GM23248 (cell line): ENCODE measurements around the gene KRT80. TPM values are rescaled to one million over a fixed set of nuclear protein-coding genes. Genes with fewer than 3 reads are reported as not detected.

Experiments
- DNase-seq: peaks from one replicate; pipeline ENCODE4 v3.0.0-alpha.2; 2015
- H2AFZ ChIP-seq: fragments of 200-600 bp; sonication (generic); 2 replicates; pipeline ENCODE4 v1.6.1; 2016; ENCODE audit warnings: antibody characterized with exemption
- H3F3A ChIP-seq: fragments of 200-600 bp; sonication (generic); 2 replicates; pipeline ENCODE4 v1.6.1; 2016; ENCODE audit warnings: mild to moderate bottlenecking, antibody characterized with exemption, mixed run types; ENCODE audit not compliant: insufficient read depth
- H3K27ac ChIP-seq: fragments of 200-600 bp; sonication (generic); 2 replicates; pipeline ENCODE4 v1.5.1; 2016; ENCODE audit warnings: mild to moderate bottlenecking
- H3K27me3 ChIP-seq: fragments of 200-600 bp; sonication (generic); replicated peaks from 2 replicates; pipeline ENCODE4 v1.6.1; 2016; ENCODE audit warnings: mild to moderate bottlenecking; ENCODE audit not compliant: insufficient read depth
- H3K36me3 ChIP-seq: fragments of 200-600 bp; sonication (generic); 2 replicates; pipeline ENCODE4 v1.6.1; 2016; ENCODE audit warnings: low read depth, mild to moderate bottlenecking
- H3K4me1 ChIP-seq: fragments of 200-600 bp; sonication (generic); 2 replicates; pipeline ENCODE4 v1.6.1; 2016; ENCODE audit warnings: mild to moderate bottlenecking; ENCODE audit not compliant: insufficient read depth
- H3K4me2 ChIP-seq: fragments of 200-600 bp; sonication (generic); one replicate; pipeline ENCODE4 v1.6.1; 2016; ENCODE audit warnings: mild to moderate bottlenecking; ENCODE audit not compliant: unreplicated experiment
- H3K4me3 ChIP-seq: fragments of 200-600 bp; sonication (generic); 2 replicates; pipeline ENCODE4 v1.5.1; 2016; ENCODE audit warnings: mild to moderate bottlenecking
- H3K79me2 ChIP-seq: fragments of 200-600 bp; sonication (generic); 2 replicates; pipeline ENCODE4 v1.6.1; 2016; ENCODE audit warnings: mild to moderate bottlenecking; ENCODE audit not compliant: insufficient read depth
- H3K9ac ChIP-seq: fragments of 200-600 bp; sonication (generic); 2 replicates; pipeline ENCODE4 v1.6.1; 2016; ENCODE audit warnings: mild to moderate bottlenecking
- H3K9me2 ChIP-seq: fragments of 200-600 bp; sonication (generic); 2 replicates; pipeline ENCODE4 v1.6.1; 2016; ENCODE audit warnings: mixed run types, mild to moderate bottlenecking, moderate library complexity; ENCODE audit not compliant: insufficient read depth
- H3K9me3 ChIP-seq: fragments of 200-600 bp; sonication (generic); one replicate; pipeline ENCODE4 v1.6.1; 2017; ENCODE audit warnings: low read depth
- H4K20me1 ChIP-seq: fragments of 200-600 bp; sonication (generic); 2 replicates; pipeline ENCODE4 v1.6.0; 2016; ENCODE audit not compliant: insufficient read depth
- EZH2 ChIP-seq: fragments of 200-600 bp; sonication (generic); IDR thresholded peaks from 2 replicates; pipeline ENCODE4 v1.6.1; 2018; ENCODE audit warnings: antibody characterized with exemption, mild to moderate bottlenecking; ENCODE audit not compliant: insufficient read depth, poor library complexity, severe bottlenecking
- EZH2phosphoT487 ChIP-seq: fragments of 200-600 bp; sonication (generic); IDR thresholded peaks from 2 replicates; pipeline ENCODE4 v1.6.1; 2018; ENCODE audit warnings: antibody characterized with exemption, moderate library complexity, mild to moderate bottlenecking, low read depth; ENCODE audit not compliant: insufficient read depth
- WGBS, 2 experiments: methylation state at CpG; one replicate each; pipeline ENCODE4 v1.1.6; 2015 to 2017; ENCODE audit warnings: low lambda C conversion rate in 2 of 2, low coverage in 1 of 2; ENCODE audit errors: missing lambda C conversion rate in 2 of 2; 5-methylcytosine and 5-hydroxymethylcytosine counted together
- in situ Hi-C: fragments of 300-500 bp; cut with MboI; formaldehyde crosslinking; loops from 2 replicates; pipeline ENCODE4 v1.15.0; 2020
- polyA plus RNA-seq: library from polyadenylated mRNA; unstranded; fragments of >200 nt; fragmentation: Nextera tagmentation; extraction: Ambion mirVana; gene quantifications from 2 replicates; pipeline ENCODE4 v1.2.1, GENCODE V29; 2016
- total RNA-seq: library from RNA; depleted of rRNA; stranded (reverse); fragments of >200 nt; shearing (Covaris generic); gene quantifications from 2 replicates; pipeline ENCODE4 v1.2.3, GENCODE V29; 2014

The KRT80 gene
- total and polyA plus RNA-seq, 2 experiments from 2014 or later = 0.65 to 1.3 TPM

DNA sequence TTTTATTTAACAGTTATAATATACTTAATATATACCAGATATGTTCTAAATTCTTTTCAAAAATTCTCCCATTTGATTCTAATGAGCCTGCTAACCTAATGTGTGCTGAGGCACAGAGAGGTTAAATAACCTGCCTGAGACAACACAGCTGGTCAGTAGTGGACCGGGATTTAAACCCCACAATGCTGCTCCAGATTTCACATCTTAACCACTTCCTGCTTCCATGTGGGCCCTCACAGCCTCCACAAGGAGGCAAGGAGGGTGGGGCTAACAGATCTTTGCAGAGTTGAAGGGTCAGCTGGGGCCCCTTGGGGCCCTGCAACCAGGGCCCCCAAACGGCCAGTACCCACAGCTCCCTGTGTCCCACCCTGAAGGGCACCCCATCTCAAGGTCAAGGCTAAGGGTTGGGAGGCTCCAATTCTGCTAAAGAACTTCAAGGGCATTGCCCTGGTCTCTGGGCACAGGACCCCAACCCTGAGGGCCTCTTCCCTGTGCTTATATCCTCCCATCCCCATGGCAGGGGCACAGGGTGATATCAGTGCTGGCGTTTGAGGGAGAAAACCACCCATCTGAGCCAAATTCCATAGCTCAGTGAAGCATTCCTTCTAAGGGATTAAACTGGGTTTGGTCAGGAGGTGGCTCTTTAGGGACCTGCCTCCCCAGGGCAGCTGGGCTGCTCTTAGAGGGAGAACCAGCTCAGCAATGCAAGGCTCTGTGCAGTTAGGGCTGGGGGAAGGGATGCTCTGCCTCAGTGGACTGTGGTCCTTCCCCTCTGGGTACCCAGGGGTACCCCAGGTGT lies 2.2 kb downstream of the KRT80 start:
- Histone ChIP-seq H3K4me1 (peaks cover 69% of the 10 kb centered on the region), H3K27me3 (no peaks in the 10 kb centered on the region), H3K9me2 (no peaks in the 10 kb centered on the region), H3K36me3 (no peaks in the 10 kb centered on the region), H3K4me3 (no peak overlapping the region), H3K9me3 (no peaks in the 10 kb centered on the region), H3K27ac (no peak overlapping the region), H2AFZ (no peak overlapping the region), H3K9ac (no peak overlapping the region), H3F3A (peaks cover 12% of the 10 kb centered on the region; the same call in 1 of the 2 replicates), H3K79me2 (no peaks in the 10 kb centered on the region), H3K4me2 (peak overlapping the region; percentile 24), H4K20me1 (no peaks in the 10 kb centered on the region)
- TF ChIP-seq EZH2phosphoT487 = no peak
- TF ChIP-seq EZH2 = no peak
- in situ Hi-C loops = no loop called here
- peak; percentile 60 for DNase-seq
- WGBS, 2 experiments = 26 to 29% methylated on average over 3 of the region's 3 CpGs

DNA sequence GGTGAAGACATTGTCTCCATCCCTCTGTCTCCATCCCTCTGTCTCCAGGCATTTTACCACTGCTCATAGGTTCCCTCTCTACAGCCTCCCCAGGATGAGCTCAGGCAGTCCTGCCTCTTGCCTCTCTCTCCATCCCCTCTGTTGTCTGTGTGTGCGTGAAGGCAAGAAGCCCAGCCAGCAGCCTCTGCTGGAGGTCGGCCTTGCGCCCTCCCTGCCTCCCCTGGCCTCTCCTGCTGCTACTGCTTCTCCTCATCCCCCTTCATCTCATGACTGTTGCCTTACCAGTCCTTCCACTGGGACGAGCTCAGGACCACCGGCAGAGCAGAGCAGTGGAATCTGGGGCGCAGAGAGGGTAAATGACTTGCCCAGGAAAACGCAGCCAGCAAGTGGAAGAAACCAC lies 3.2 kb downstream of the KRT80 start:
- Histone ChIP-seq H3F3A (peaks cover 12% of the 10 kb centered on the region; the same call in 1 of the 2 replicates), H3K9me3 (no peaks in the 10 kb centered on the region), H4K20me1 (no peaks in the 10 kb centered on the region), H3K9ac (no peak overlapping the region), H3K9me2 (no peaks in the 10 kb centered on the region), H3K27me3 (no peaks in the 10 kb centered on the region), H3K27ac (no peak overlapping the region), H3K4me1 (peaks cover 60% of the 10 kb centered on the region), H3K4me2 (no peak overlapping the region), H2AFZ (no peak overlapping the region), H3K36me3 (no peaks in the 10 kb centered on the region), H3K4me3 (no peak overlapping the region), H3K79me2 (no peaks in the 10 kb centered on the region)
- in situ Hi-C loops = no loop called here
- WGBS, 2 experiments = 88% methylated on average over 7 of the region's 7 CpGs
- TF ChIP-seq EZH2phosphoT487 (no peak), EZH2 (no peak)
- DNase-seq = no peak

DNA sequence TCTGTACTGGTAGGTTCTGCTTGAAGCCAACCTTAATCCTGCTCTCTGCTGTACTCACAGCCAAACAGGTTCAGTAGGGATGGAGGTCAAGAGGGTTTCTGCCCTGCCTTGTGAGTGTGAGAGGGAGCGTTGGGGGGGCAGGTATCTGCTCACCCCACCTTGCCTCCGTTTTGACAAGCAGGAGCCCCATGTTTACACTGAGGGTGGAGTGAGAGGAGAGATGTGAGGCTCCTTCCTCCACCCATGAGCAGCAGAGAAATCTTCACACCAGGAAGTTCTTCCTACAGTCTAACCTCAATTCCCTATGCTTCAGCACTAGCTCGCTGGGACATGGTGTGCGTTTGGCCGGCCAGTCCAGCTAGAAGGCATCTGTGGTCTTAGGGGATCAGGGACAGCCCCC lies 4.2 kb downstream of the KRT80 start:
- no peaks in the 10 kb centered on the region for H3K27me3 ChIP-seq
- in situ Hi-C loops = no loop called here
- H4K20me1 ChIP-seq = no peaks in the 10 kb centered on the region
- no peaks in the 10 kb centered on the region for H3K36me3 ChIP-seq
- 0 out of 2 replicates have a peak overlapping the region, but pooled peaks have one; percentile 84 for H3K27ac ChIP-seq
- no peak for DNase-seq
- H3K9me2 ChIP-seq = no peaks in the 10 kb centered on the region
- peaks cover 58% of the 10 kb centered on the region for H3K4me1 ChIP-seq
- H3F3A ChIP-seq = peaks cover 12% of the 10 kb centered on the region; the same call in 1 of the 2 replicates
- 93 to 96% methylated on average over 5 of the region's 5 CpGs for WGBS, 2 experiments
- no peak overlapping the region for H3K4me2 ChIP-seq
- no peak for TF ChIP-seq EZH2
- TF ChIP-seq EZH2phosphoT487 = no peak
- H2AFZ ChIP-seq = no peak overlapping the region
- H3K9ac ChIP-seq = no peak overlapping the region
- no peak overlapping the region for H3K4me3 ChIP-seq
- no peaks in the 10 kb centered on the region for H3K79me2 ChIP-seq
- no peaks in the 10 kb centered on the region for H3K9me3 ChIP-seq

DNA sequence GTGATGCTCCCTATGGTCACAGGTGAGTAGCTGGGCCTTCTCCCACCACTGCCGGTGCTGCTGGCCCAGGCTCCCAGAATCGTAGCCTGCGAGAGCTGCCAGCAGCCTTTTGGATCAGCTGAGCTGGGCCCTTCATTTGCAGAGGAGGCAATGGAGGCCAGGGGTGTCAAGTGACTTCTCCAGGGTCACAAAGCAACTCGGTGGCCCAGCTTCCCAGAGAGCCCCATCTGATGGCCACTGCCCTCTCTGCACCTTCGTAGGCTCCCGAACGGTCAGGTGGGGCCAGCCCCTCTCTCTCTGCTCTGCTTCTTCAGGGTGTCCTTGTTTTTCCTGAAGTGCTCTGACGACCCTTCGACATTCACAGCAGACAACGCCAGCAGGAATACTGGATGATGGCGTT lies 4.6 kb downstream of the KRT80 start:
- Histone ChIP-seq H2AFZ (no peak overlapping the region), H3K4me3 (no peak overlapping the region), H3F3A (peaks cover 12% of the 10 kb centered on the region; the same call in 1 of the 2 replicates), H3K9ac (peak overlapping the region; percentile 63; the same call in 1 of the 2 replicates), H3K9me2 (no peaks in the 10 kb centered on the region), H3K79me2 (no peaks in the 10 kb centered on the region), H3K4me1 (peaks cover 54% of the 10 kb centered on the region), H3K4me2 (no peak overlapping the region), H4K20me1 (no peaks in the 10 kb centered on the region), H3K9me3 (no peaks in the 10 kb centered on the region), H3K27ac (peak overlapping the region; percentile 84), H3K36me3 (no peaks in the 10 kb centered on the region), H3K27me3 (no peaks in the 10 kb centered on the region)
- TF ChIP-seq EZH2 (no peak), EZH2phosphoT487 (no peak)
- no peak for DNase-seq
- WGBS, 2 experiments = 92 to 93% methylated on average over 11 of the region's 11 CpGs
- in situ Hi-C loops = no loop called here
